Chondrocyte (in vitro differentiated cells): ENCODE results near the gene HOXB2. TPM values are rescaled to one million over a fixed set of nuclear protein-coding genes. Genes with fewer than 3 reads are reported as not detected.

ENCODE experiments used
- DNase-seq: peaks from one replicate; pipeline ENCODE4 v3.0.0; 2021; ENCODE audit warnings: mixed read lengths, low spot score
- H3K27ac Mint-ChIP-seq: one replicate; pipeline ENCODE4 v1.8.0; 2021; ENCODE audit warnings: mild to moderate bottlenecking, moderate library complexity, mixed read lengths; ENCODE audit not compliant: unreplicated experiment
- H3K27me3 Mint-ChIP-seq: 2 replicates; pipeline ENCODE4 v1.8.0; 2021; ENCODE audit warnings: low read depth, mixed read lengths
- H3K36me3 Mint-ChIP-seq: 2 replicates; pipeline ENCODE4 v1.8.0; 2021; ENCODE audit warnings: low read depth, mixed read lengths
- H3K4me1 Mint-ChIP-seq: 2 replicates; pipeline ENCODE4 v1.8.0; 2021; ENCODE audit warnings: low read depth, mild to moderate bottlenecking, mixed read lengths
- H3K4me3 Mint-ChIP-seq: one replicate; pipeline ENCODE4 v1.8.0; 2021; ENCODE audit warnings: mild to moderate bottlenecking, moderate library complexity, mixed read lengths; ENCODE audit not compliant: unreplicated experiment
- H3K9me3 Mint-ChIP-seq: 2 replicates; pipeline ENCODE4 v1.8.0; 2021; ENCODE audit warnings: low read depth, mixed read lengths
- CTCF ChIP-seq: fragments of 200-600 bp; sonication (generic); IDR thresholded peaks from 2 replicates; pipeline ENCODE4 v1.5.0; 2021; ENCODE audit warnings: antibody characterized with exemption, mild to moderate bottlenecking, moderate library complexity
- total RNA-seq: library from RNA; stranded (reverse); gene quantifications from 3 replicates; pipeline ENCODE4 v1.2.1, GENCODE V29; 2021

HOXB2 gene
- total RNA-seq, 1 donor from 2014 or later = 0.72 TPM

GRCh38 chr17:48575066-48575582 is 30.2 kb upstream of the HOXB2 start:
- Mint-ChIP-seq H3K4me1 (no peaks in the 10 kb centered on the region), H3K36me3 (peaks cover 4% of the 10 kb centered on the region), H3K4me3 (no peak overlapping the region), H3K27ac (no peak overlapping the region), H3K27me3 (peaks cover 85% of the 10 kb centered on the region), H3K9me3 (no peaks in the 10 kb centered on the region)
- no peak for TF ChIP-seq CTCF
- no peak for DNase-seq

GRCh38 chr17:48574505-48575065 is 29.7 kb upstream of the HOXB2 start:
- Mint-ChIP-seq H3K4me3 (no peak overlapping the region), H3K4me1 (no peaks in the 10 kb centered on the region), H3K27me3 (peaks cover 87% of the 10 kb centered on the region), H3K9me3 (no peaks in the 10 kb centered on the region), H3K36me3 (peaks cover 1% of the 10 kb centered on the region), H3K27ac (no peak overlapping the region)
- TF ChIP-seq CTCF = no peak
- DNase-seq = no peak

GRCh38 chr17:48571826-48572417 is 27.0 kb upstream of the HOXB2 start:
- Mint-ChIP-seq H3K27me3 (peaks cover 79% of the 10 kb centered on the region), H3K36me3 (no peaks in the 10 kb centered on the region), H3K4me1 (no peaks in the 10 kb centered on the region)

GRCh38 chr17:48571024-48571818 is 26.3 kb upstream of the HOXB2 start:
- Mint-ChIP-seq H3K27me3 (peaks cover 76% of the 10 kb centered on the region), H3K9me3 (no peaks in the 10 kb centered on the region), H3K4me3 (no peak overlapping the region), H3K4me1 (no peaks in the 10 kb centered on the region), H3K36me3 (no peaks in the 10 kb centered on the region), H3K27ac (no peak overlapping the region)
- DNase-seq = no peak
- no peak for TF ChIP-seq CTCF

More at GRCh38 chr17:48571826-48572417, 27.0 kb upstream of the HOXB2 start:
- no peak overlapping the region for H3K27ac Mint-ChIP-seq
- TF ChIP-seq CTCF = no peak
- DNase-seq = no peak
- H3K4me3 Mint-ChIP-seq = no peak overlapping the region
- no peaks in the 10 kb centered on the region for H3K9me3 Mint-ChIP-seq

- no peak overlapping the region for H3K27ac Mint-ChIP-seq
- no peak for TF ChIP-seq CTCF
These were observed 25.6 kb upstream of the HOXB2 start for GRCh38 chr17:48570325-48571023.

More at GRCh38 chr17:48570325-48571023, 25.6 kb upstream of the HOXB2 start:
- DNase-seq = no peak
- peaks cover 71% of the 10 kb centered on the region for H3K27me3 Mint-ChIP-seq
- no peaks in the 10 kb centered on the region for H3K36me3 Mint-ChIP-seq
- no peak overlapping the region for H3K4me3 Mint-ChIP-seq
- H3K9me3 Mint-ChIP-seq = no peaks in the 10 kb centered on the region
- H3K4me1 Mint-ChIP-seq = no peaks in the 10 kb centered on the region
